Cardiac muscle cell (in vitro differentiated cells and primary cell): Measurements from ENCODE around the gene CRTC1. TPM values are rescaled to one million over a fixed set of nuclear protein-coding genes. Genes with fewer than 3 reads are reported as not detected.
A peak's percentile ranks its signal among the peaks of the same experiment; 100 is the strongest.

Experiments
- DNase-seq, 2 donors: peaks; one replicate each; pipeline versions ENCODE4 v3.0.0 to v3.0.0-alpha.2; 2010 to 2017; ENCODE audit warnings: low read depth in 1 of 2, low spot score in 1 of 2
- H3K27ac ChIP-seq: fragments of 200-600 bp; sonication (generic); 2 replicates; pipeline ENCODE4 v1.5.1; 2016
- H3K27me3 ChIP-seq: fragments of 200-600 bp; sonication (generic); 2 replicates; pipeline ENCODE4 v1.6.0; 2016; ENCODE audit warnings: control low read depth
- H3K36me3 ChIP-seq: fragments of 200-600 bp; sonication (generic); 2 replicates; pipeline ENCODE4 v1.5.1; 2016; ENCODE audit warnings: control low read depth
- H3K4me1 ChIP-seq: fragments of 200-600 bp; sonication (generic); 2 replicates; pipeline ENCODE4 v1.8.1; 2017; ENCODE audit warnings: low read depth, mild to moderate bottlenecking, mixed run types
- H3K4me3 ChIP-seq: fragments of 200-600 bp; sonication (generic); 2 replicates; pipeline ENCODE4 v1.5.1; 2016; ENCODE audit warnings: mild to moderate bottlenecking
- H3K9me3 ChIP-seq: fragments of 200-600 bp; sonication (generic); 2 replicates; pipeline ENCODE4 v1.5.1; 2017; ENCODE audit warnings: low read depth, mild to moderate bottlenecking, control low read depth
- CTCF ChIP-seq: IDR thresholded peaks from 2 replicates; pipeline ENCODE4 v1.5.1; 2012; ENCODE audit warnings: low read depth, mild to moderate bottlenecking, low read length
- polyA plus RNA-seq: library from polyadenylated mRNA; unstranded; fragments of >200 nt; fragmentation: Nextera tagmentation; extraction: Ambion mirVana; gene quantifications from 2 replicates; pipeline ENCODE4 v1.2.1, GENCODE V29; 2016
- total RNA-seq: library from RNA; depleted of rRNA; stranded (reverse); fragments of >200 nt; gene quantifications from 2 replicates; pipeline ENCODE4 v1.2.3, GENCODE V29; 2016

CRTC1 gene
- total and polyA plus RNA-seq, 2 experiments from 2014 or later: 4.0 to 13.8 TPM

- no peak overlapping the region for H3K4me3 ChIP-seq
- peaks cover 5% of the 10 kb centered on the region for H3K4me1 ChIP-seq
- no peak for DNase-seq
- no peaks in the 10 kb centered on the region for H3K27me3 ChIP-seq
- no peak for TF ChIP-seq CTCF
- H3K36me3 ChIP-seq: no peaks in the 10 kb centered on the region
- H3K27ac ChIP-seq: no peak overlapping the region
- no peaks in the 10 kb centered on the region for H3K9me3 ChIP-seq
These were observed 28.2 kb upstream of the CRTC1 start for GRCh38 chr19:18655173-18655844.

DNA sequence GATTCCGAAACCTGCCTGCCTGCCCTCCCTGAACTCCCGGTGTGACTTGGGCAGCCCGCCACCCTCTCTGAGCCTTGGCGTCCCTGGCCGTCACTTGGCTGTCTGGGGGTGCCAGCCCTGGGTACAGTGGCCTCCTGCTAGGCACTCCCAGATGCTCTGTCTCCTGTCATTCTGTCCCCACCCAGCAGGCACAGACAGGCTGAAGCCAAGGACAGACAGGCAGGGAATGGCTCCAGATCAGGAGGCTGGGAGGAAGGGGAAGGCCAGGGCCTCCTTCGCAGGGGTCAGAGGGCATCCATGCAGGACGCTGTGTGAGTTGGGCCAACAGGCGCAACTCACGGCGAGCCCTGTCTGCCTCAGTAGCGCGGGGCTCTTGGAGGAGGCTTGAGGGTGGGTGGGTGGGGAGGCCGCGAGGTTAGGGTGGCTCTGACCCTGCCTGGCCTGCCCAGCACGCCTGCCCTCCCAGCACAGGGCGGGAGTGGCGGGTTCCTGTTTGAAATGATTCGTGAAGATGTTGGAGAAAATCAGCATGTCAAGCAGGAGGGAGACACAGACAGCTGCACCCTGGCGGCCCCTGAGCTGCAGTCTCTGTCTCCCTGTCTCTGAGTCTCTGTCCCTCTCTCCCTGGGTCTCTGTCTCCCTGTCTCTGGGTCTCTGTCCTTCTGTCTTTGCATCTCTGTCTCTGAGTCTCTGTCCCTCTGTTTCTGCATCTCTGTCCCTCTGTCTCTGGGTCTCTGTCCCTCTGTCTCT is 27.0 kb upstream of the CRTC1 start:
- no peaks in the 10 kb centered on the region for H3K9me3 ChIP-seq
- H3K27me3 ChIP-seq: no peaks in the 10 kb centered on the region
- no peak overlapping the region for H3K4me3 ChIP-seq
- H3K36me3 ChIP-seq: no peaks in the 10 kb centered on the region
- DNase-seq: no peak
- TF ChIP-seq CTCF: no peak
- H3K27ac ChIP-seq: no peak overlapping the region
- H3K4me1 ChIP-seq: no peaks in the 10 kb centered on the region

DNA sequence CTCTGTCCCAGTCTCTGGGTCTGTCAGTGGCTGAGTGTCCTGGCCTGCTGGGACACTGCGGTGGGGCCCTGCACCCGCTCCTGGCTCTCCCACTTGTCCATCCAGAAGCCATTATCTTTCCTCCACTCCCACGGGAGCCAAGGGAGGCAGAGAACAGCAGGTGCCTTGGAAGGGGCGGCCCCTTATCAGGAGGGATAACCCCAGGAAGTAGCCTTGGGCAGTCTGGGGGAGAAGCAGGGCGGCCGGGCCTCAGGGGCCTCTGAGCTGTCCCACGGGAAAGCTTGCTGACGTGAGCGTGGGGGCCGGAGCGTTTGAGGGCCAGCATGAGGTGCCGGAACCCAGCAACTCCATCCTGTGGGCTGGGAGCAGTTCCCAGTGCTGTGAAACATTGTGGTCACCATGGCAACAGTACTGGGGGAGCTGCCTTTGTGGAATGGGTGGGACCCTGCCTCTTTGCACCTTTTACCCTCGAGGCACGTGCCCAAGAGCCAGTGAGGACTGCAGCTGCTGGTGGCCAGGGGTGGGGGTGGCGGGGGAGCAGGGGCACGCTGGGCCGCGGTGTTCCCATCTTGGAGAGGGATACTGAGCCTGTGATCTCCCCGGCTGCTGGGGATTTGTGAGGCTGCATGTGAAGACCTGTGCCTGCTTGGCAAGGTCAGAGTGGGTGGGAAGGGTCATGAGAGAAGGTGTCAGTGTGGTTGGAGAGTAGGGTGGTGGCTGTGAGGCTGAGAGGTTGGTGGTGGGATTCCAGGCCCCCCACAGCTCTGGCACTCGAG is 25.7 kb upstream of the CRTC1 start:
- no peaks in the 10 kb centered on the region for H3K4me1 ChIP-seq
- peak in 1 of 2 donors; percentile 97 for DNase-seq
- no peaks in the 10 kb centered on the region for H3K36me3 ChIP-seq
- H3K27ac ChIP-seq: no peak overlapping the region
- no peaks in the 10 kb centered on the region for H3K27me3 ChIP-seq
- no peak for TF ChIP-seq CTCF
- no peak overlapping the region for H3K4me3 ChIP-seq
- H3K9me3 ChIP-seq: no peaks in the 10 kb centered on the region

DNA sequence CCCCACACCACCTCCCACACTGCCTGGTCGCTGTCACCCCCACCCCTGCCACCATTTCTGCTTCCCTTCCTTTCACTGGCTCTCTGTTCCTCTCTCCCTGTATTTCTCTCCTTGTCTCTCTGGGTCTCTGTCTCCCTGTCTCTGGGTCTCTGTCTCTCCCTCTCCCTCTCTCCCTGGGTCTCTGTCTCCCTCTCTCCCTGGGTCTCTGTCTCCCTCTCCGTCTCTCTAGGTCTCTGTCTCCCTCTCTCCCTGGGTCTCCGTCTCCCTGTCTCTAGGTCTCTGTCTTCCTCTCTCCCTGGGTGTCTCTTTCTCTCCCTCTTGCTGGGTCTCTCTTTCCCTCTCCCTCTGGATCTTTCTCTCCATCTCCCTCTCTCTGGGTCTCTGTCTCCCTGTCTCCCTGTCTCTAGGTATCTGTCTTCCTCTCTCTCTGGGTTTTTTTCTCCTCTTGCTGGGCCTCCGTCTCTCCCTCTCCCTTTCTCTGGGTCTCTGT is 25.1 kb upstream of the CRTC1 start:
- no peaks in the 10 kb centered on the region for H3K36me3 ChIP-seq
- no peak overlapping the region for H3K4me3 ChIP-seq
- no peak for TF ChIP-seq CTCF
- no peaks in the 10 kb centered on the region for H3K27me3 ChIP-seq
- H3K27ac ChIP-seq: no peak overlapping the region
- DNase-seq: no peak
- H3K9me3 ChIP-seq: no peaks in the 10 kb centered on the region
- H3K4me1 ChIP-seq: no peaks in the 10 kb centered on the region

- Histone ChIP-seq H3K4me3 (no peak overlapping the region), H3K36me3 (no peaks in the 10 kb centered on the region), H3K27ac (no peak overlapping the region), H3K9me3 (no peaks in the 10 kb centered on the region), H3K27me3 (no peaks in the 10 kb centered on the region), H3K4me1 (no peaks in the 10 kb centered on the region)
- peak in 1 of 2 donors; percentile 45 for DNase-seq
- TF ChIP-seq CTCF: no peak
These were observed 24.0 kb upstream of the CRTC1 start for GRCh38 chr19:18659281-18660050.
